Activated T-helper 17 cell treated with anti-CD3 and anti-CD28 coated beads, Interleukin-2, amount 50 U/mL, for 72 hours (primary cell): ENCODE results near the gene MPO. TPM values are rescaled to one million over a fixed set of nuclear protein-coding genes. Genes with fewer than 3 reads are reported as not detected.

ENCODE experiments used
- ATAC-seq: fragments of 150-1000 bp; cut with Tn5 transposase; replicated peaks from 2 replicates; pipeline ENCODE4 v1.10.0; 2021; ENCODE audit warnings: mild to moderate bottlenecking, moderate library complexity
- H3K27ac Mint-ChIP-seq: one replicate; pipeline ENCODE4 v1.8.0; 2022; ENCODE audit warnings: mixed read lengths
- H3K27me3 Mint-ChIP-seq: one replicate; pipeline ENCODE4 v1.8.0; 2022; ENCODE audit warnings: mixed read lengths
- H3K36me3 Mint-ChIP-seq: one replicate; pipeline ENCODE4 v1.8.0; 2022; ENCODE audit warnings: low read depth, mild to moderate bottlenecking, mixed read lengths
- H3K4me1 Mint-ChIP-seq: one replicate; pipeline ENCODE4 v1.8.0; 2022; ENCODE audit warnings: mixed read lengths
- H3K4me3 Mint-ChIP-seq: one replicate; pipeline ENCODE4 v1.8.0; 2022; ENCODE audit warnings: mild to moderate bottlenecking, mixed read lengths
- H3K9me3 Mint-ChIP-seq: one replicate; pipeline ENCODE4 v1.8.0; 2022; ENCODE audit warnings: mixed read lengths
- total RNA-seq, 2 donors: library from RNA; stranded (reverse); gene quantifications; one replicate each; pipeline ENCODE4 v1.2.3, GENCODE V29; 2022

The MPO gene
- total RNA-seq, 2 donors from 2014 or later: 1.2 to 2.0 TPM

- Mint-ChIP-seq H3K27ac (no peak overlapping the region), H3K4me1 (peaks cover 3% of the 10 kb centered on the region), H3K27me3 (peaks cover 19% of the 10 kb centered on the region), H3K9me3 (no peaks in the 10 kb centered on the region), H3K4me3 (no peak overlapping the region), H3K36me3 (no peaks in the 10 kb centered on the region)
- no peak for ATAC-seq
Observed at GRCh38 chr17:58234512-58234911, 46.2 kb downstream of the MPO start.

GRCh38 chr17:58233543-58233942 lies 47.2 kb downstream of the MPO start:
- H3K4me3 Mint-ChIP-seq: no peak overlapping the region
- H3K9me3 Mint-ChIP-seq: no peaks in the 10 kb centered on the region
- ATAC-seq: no peak
- peaks cover 21% of the 10 kb centered on the region for H3K27me3 Mint-ChIP-seq
- peaks cover 3% of the 10 kb centered on the region for H3K4me1 Mint-ChIP-seq
- H3K36me3 Mint-ChIP-seq: no peaks in the 10 kb centered on the region
- no peak overlapping the region for H3K27ac Mint-ChIP-seq

- ATAC-seq: peak; percentile 96
- H3K27ac Mint-ChIP-seq: no peak overlapping the region
- H3K9me3 Mint-ChIP-seq: no peaks in the 10 kb centered on the region
- H3K4me1 Mint-ChIP-seq: peaks cover 3% of the 10 kb centered on the region
- peaks cover 27% of the 10 kb centered on the region for H3K27me3 Mint-ChIP-seq
- no peaks in the 10 kb centered on the region for H3K36me3 Mint-ChIP-seq
- peak overlapping the region; percentile 6 for H3K4me3 Mint-ChIP-seq
Observed at GRCh38 chr17:58232707-58233156, 48.0 kb downstream of the MPO start.

- Mint-ChIP-seq H3K27ac (no peak overlapping the region), H3K9me3 (no peaks in the 10 kb centered on the region), H3K4me1 (peaks cover 3% of the 10 kb centered on the region), H3K27me3 (peaks cover 29% of the 10 kb centered on the region), H3K36me3 (no peaks in the 10 kb centered on the region), H3K4me3 (no peak overlapping the region)
- no peak for ATAC-seq
Observed at GRCh38 chr17:58231641-58232040, 49.1 kb downstream of the MPO start.

- H3K4me3 Mint-ChIP-seq: no peak overlapping the region
- peaks cover 22% of the 10 kb centered on the region for H3K27me3 Mint-ChIP-seq
- H3K9me3 Mint-ChIP-seq: no peaks in the 10 kb centered on the region
- ATAC-seq: no peak
- no peaks in the 10 kb centered on the region for H3K36me3 Mint-ChIP-seq
- no peak overlapping the region for H3K27ac Mint-ChIP-seq
- peaks cover 3% of the 10 kb centered on the region for H3K4me1 Mint-ChIP-seq
Observed at GRCh38 chr17:58229881-58230280, 50.9 kb downstream of the MPO start.

GRCh38 chr17:58229384-58229783 lies 51.4 kb downstream of the MPO start:
- Mint-ChIP-seq H3K9me3 (no peaks in the 10 kb centered on the region), H3K27me3 (peaks cover 24% of the 10 kb centered on the region), H3K4me1 (peaks cover 6% of the 10 kb centered on the region), H3K36me3 (no peaks in the 10 kb centered on the region), H3K4me3 (no peak overlapping the region), H3K27ac (no peak overlapping the region)
- no peak for ATAC-seq

- H3K4me1 Mint-ChIP-seq: peaks cover 8% of the 10 kb centered on the region
- H3K4me3 Mint-ChIP-seq: no peak overlapping the region
- ATAC-seq: no peak
- no peaks in the 10 kb centered on the region for H3K36me3 Mint-ChIP-seq
- H3K27me3 Mint-ChIP-seq: peaks cover 24% of the 10 kb centered on the region
- H3K9me3 Mint-ChIP-seq: no peaks in the 10 kb centered on the region
- H3K27ac Mint-ChIP-seq: no peak overlapping the region
Observed at GRCh38 chr17:58228679-58229078, 52.1 kb downstream of the MPO start.

GRCh38 chr17:58227733-58228132 lies 53.0 kb downstream of the MPO start:
- no peak for ATAC-seq
- H3K27me3 Mint-ChIP-seq: peaks cover 24% of the 10 kb centered on the region
- peaks cover 6% of the 10 kb centered on the region for H3K4me1 Mint-ChIP-seq
- no peaks in the 10 kb centered on the region for H3K9me3 Mint-ChIP-seq
- H3K36me3 Mint-ChIP-seq: no peaks in the 10 kb centered on the region
- H3K4me3 Mint-ChIP-seq: no peak overlapping the region
- H3K27ac Mint-ChIP-seq: no peak overlapping the region

GRCh38 chr17:58224315-58224714 lies 56.4 kb downstream of the MPO start:
- no peaks in the 10 kb centered on the region for H3K36me3 Mint-ChIP-seq
- no peak overlapping the region for H3K27ac Mint-ChIP-seq
- no peak overlapping the region for H3K4me3 Mint-ChIP-seq
- H3K4me1 Mint-ChIP-seq: peaks cover 7% of the 10 kb centered on the region
- peak; percentile 62 for ATAC-seq
- peaks cover 20% of the 10 kb centered on the region for H3K27me3 Mint-ChIP-seq
- no peaks in the 10 kb centered on the region for H3K9me3 Mint-ChIP-seq

Other genes with a start within 250 kb of the MPO start
- 10 to 100 TPM; 24.3 to 27.1 TPM for gene DYNLL2, start 197.5 kb downstream of the MPO start, total RNA-seq
- gene OR4D1, start 132.6 kb downstream of the MPO start, total RNA-seq: under 1 TPM; 0.13 to 0.15 TPM
- gene OR4D2, start 114.0 kb downstream of the MPO start, total RNA-seq: not detected
- gene EPX, start 88.2 kb downstream of the MPO start, total RNA-seq: not detected
- 10 to 100 TPM; 15.0 to 16.3 TPM for gene MKS1, start 61.7 kb downstream of the MPO start, total RNA-seq
- under 1 TPM in 1 of 2 donors, not detected in 1; 0.16 TPM for gene LPO, start 42.4 kb downstream of the MPO start, total RNA-seq
- gene TSPOAP1, start 47.9 kb upstream of the MPO start, total RNA-seq: 100 to 1,000 TPM in 1 of 2 donors, 10 to 100 TPM in 1; 97.2 to 107 TPM
- 100 to 1,000 TPM; 117 to 147 TPM for gene SUPT4H1, start 71.3 kb upstream of the MPO start, total RNA-seq
- under 1 TPM; 0.71 to 0.85 TPM for gene RNF43, start 136.6 kb upstream of the MPO start, total RNA-seq
- 1 to 10 TPM; 1.2 to 2.6 TPM for gene HSF5, start 207.5 kb upstream of the MPO start, total RNA-seq
- gene MTMR4, start 233.7 kb upstream of the MPO start, total RNA-seq: 10 to 100 TPM; 67.1 to 72.1 TPM